ENCODE results near the gene PFKL.

The PFKL gene

GRCh38 chr21:44326272-44326647 is 26.4 kb downstream of the PFKL start:
- no peak overlapping the region for H3K27ac ChIP-seq
- ChIA-PET POLR2A (ENCODE audit: low non-redundant PET) (no interaction called here), CTCF (interaction anchor here (0.6 kb wide), 1 partner anchor 23 kb away, joined by 3 read pairs; no protein-coding TSS in a partner anchor)
- no peak for DNase-seq (ENCODE audit: low spot score)
- TF ChIP-seq CTCF (conservative IDR thresholded peaks at IDR 0.05; ENCODE audit: low read depth), result no peak

GRCh38 chr21:44326716-44327602 is 27.1 kb downstream of the PFKL start:
- POLR2A ChIA-PET (ENCODE audit: low non-redundant PET), result no interaction called here
- DNase-seq (ENCODE audit: low spot score), result no peak

GRCh38 chr21:44327603-44327974 is 27.7 kb downstream of the PFKL start:
- CTCF ChIA-PET, result no interaction called here
- TF ChIP-seq CTCF (conservative IDR thresholded peaks at IDR 0.05; ENCODE audit: low read depth), result no peak

More at GRCh38 chr21:44326716-44327602, 27.1 kb downstream of the PFKL start:
- CTCF ChIA-PET, result no interaction called here
- TF ChIP-seq CTCF (conservative IDR thresholded peaks at IDR 0.05; ENCODE audit: low read depth), result no peak
- no peak overlapping the region for H3K27ac ChIP-seq

GRCh38 chr21:44328242-44328895 is 28.5 kb downstream of the PFKL start:
- CTCF ChIA-PET, result interaction anchor here (0.5 to 0.6 kb wide), 2 partner anchors 15 to 152 kb away, joined by 3 read pairs; no protein-coding TSS in a partner anchor
- POLR2A ChIA-PET (ENCODE audit: low non-redundant PET), result no interaction called here
- TF ChIP-seq CTCF (conservative IDR thresholded peaks at IDR 0.05; ENCODE audit: low read depth), result no peak
- no peak for DNase-seq (ENCODE audit: low spot score)
- H3K27ac ChIP-seq, result no peak overlapping the region

More at GRCh38 chr21:44327603-44327974, 27.7 kb downstream of the PFKL start:
- H3K27ac ChIP-seq, result no peak overlapping the region
- DNase-seq (ENCODE audit: low spot score), result no peak
- POLR2A ChIA-PET (ENCODE audit: low non-redundant PET), result no interaction called here

GRCh38 chr21:44329086-44329889 is 29.4 kb downstream of the PFKL start:
- TF ChIP-seq CTCF (conservative IDR thresholded peaks at IDR 0.05; ENCODE audit: low read depth), result no peak
- 0 out of 2 replicates have a peak overlapping the region, but pooled peaks have one; percentile 3 for H3K27ac ChIP-seq
- DNase-seq (ENCODE audit: low spot score), result no peak
- ChIA-PET POLR2A (ENCODE audit: low non-redundant PET) (no interaction called here), CTCF (interaction anchor here (0.5 to 0.6 kb wide), 4 partner anchors 16 to 629 kb away, joined by 3 read pairs; no protein-coding TSS in a partner anchor)

All from RWPE1 (cell line).